Type B pancreatic cell (in vitro differentiated cells): Measurements from ENCODE around the gene GH2. TPM values are rescaled to one million over a fixed set of nuclear protein-coding genes. Genes with fewer than 3 reads are reported as not detected.
"Not testable (repeated sequence)": the region's sequence is repeated elsewhere in the genome, so short reads cannot be mapped to it uniquely, and the experiment has no call there.

Experiments
- DNase-seq: peaks from one replicate; pipeline ENCODE4 v3.0.0; 2021; ENCODE audit warnings: mixed read lengths; ENCODE audit not compliant: unreplicated experiment; ENCODE audit errors: extremely low spot score
- H3K27ac Mint-ChIP-seq: 2 replicates; pipeline ENCODE4 v1.8.0; 2021; ENCODE audit warnings: mild to moderate bottlenecking, mixed read lengths
- H3K27me3 Mint-ChIP-seq: 2 replicates; pipeline ENCODE4 v1.8.0; 2021; ENCODE audit warnings: mixed read lengths
- H3K36me3 Mint-ChIP-seq: 2 replicates; pipeline ENCODE4 v1.8.0; 2021; ENCODE audit warnings: mixed read lengths
- H3K4me1 Mint-ChIP-seq: one replicate; pipeline ENCODE4 v1.8.0; 2021; ENCODE audit warnings: mixed read lengths; ENCODE audit not compliant: unreplicated experiment
- H3K4me3 Mint-ChIP-seq: 2 replicates; pipeline ENCODE4 v1.8.0; 2021; ENCODE audit warnings: mild to moderate bottlenecking, mixed read lengths
- H3K9me3 Mint-ChIP-seq: 2 replicates; pipeline ENCODE4 v1.8.0; 2021; ENCODE audit warnings: mixed read lengths
- CTCF ChIP-seq: fragments of 200-600 bp; sonication (generic); conservative IDR thresholded peaks from 2 replicates; pipeline ENCODE4 v1.5.0; 2021; ENCODE audit warnings: antibody characterized with exemption, mild to moderate bottlenecking
- total RNA-seq: library from RNA; stranded (reverse); gene quantifications from 2 replicates; pipeline ENCODE4 v1.2.1, GENCODE V29; 2021; ENCODE audit warnings: low replicate concordance

GH2 gene
- total RNA-seq, 1 donor from 2014 or later: not detected

- Mint-ChIP-seq H3K9me3 (no peaks in the 10 kb centered on the region), H3K4me1 (no peaks in the 10 kb centered on the region), H3K27me3 (peaks cover 43% of the 10 kb centered on the region), H3K27ac (no peak within 1 kb of the TSS), H3K4me3 (no peak within 1 kb of the TSS), H3K36me3 (no peaks in the 10 kb centered on the region)
- TF ChIP-seq CTCF: no peak
- no peak for DNase-seq
Measured at GRCh38 chr17:63911041-63911635, 29.4 kb upstream of the GH2 start, which contains the start of gene CSHL1. Gene CSHL1, minus strand, starts transcription at chr17:63911258. Its CDS starts 62 bp downstream, at chr17:63911196.

- Mint-ChIP-seq H3K36me3 (no peaks in the 10 kb centered on the region), H3K27me3 (peaks cover 35% of the 10 kb centered on the region), H3K4me1 (no peaks in the 10 kb centered on the region), H3K27ac (no peak overlapping the region), H3K9me3 (no peaks in the 10 kb centered on the region), H3K4me3 (no peak overlapping the region)
- TF ChIP-seq CTCF: no peak
- DNase-seq: no peak
Measured at GRCh38 chr17:63910096-63910495, 28.4 kb upstream of the GH2 start.

GRCh38 chr17:63909586-63909985 lies 27.8 kb upstream of the GH2 start:
- H3K27ac Mint-ChIP-seq, H3K36me3 Mint-ChIP-seq, H3K4me3 Mint-ChIP-seq, DNase-seq, H3K4me1 Mint-ChIP-seq, H3K9me3 Mint-ChIP-seq: not testable (repeated sequence)
- H3K27me3 Mint-ChIP-seq: peaks cover 35% of the 10 kb centered on the region

- peaks cover 38% of the 10 kb centered on the region for H3K27me3 Mint-ChIP-seq
- TF ChIP-seq CTCF: peak; percentile 57
- H3K4me3 Mint-ChIP-seq, H3K9me3 Mint-ChIP-seq, H3K27ac Mint-ChIP-seq, H3K4me1 Mint-ChIP-seq, DNase-seq, H3K36me3 Mint-ChIP-seq: not testable (repeated sequence)
Measured at GRCh38 chr17:63907161-63907778, 25.5 kb upstream of the GH2 start.

- H3K27ac Mint-ChIP-seq, H3K4me3 Mint-ChIP-seq, H3K4me1 Mint-ChIP-seq, DNase-seq, H3K9me3 Mint-ChIP-seq, H3K36me3 Mint-ChIP-seq: not testable (repeated sequence)
- H3K27me3 Mint-ChIP-seq: peaks cover 29% of the 10 kb centered on the region
Measured at GRCh38 chr17:63904796-63905195, 23.1 kb upstream of the GH2 start.

- not testable (repeated sequence) for H3K36me3 Mint-ChIP-seq, DNase-seq, H3K4me1 Mint-ChIP-seq, H3K4me3 Mint-ChIP-seq, H3K9me3 Mint-ChIP-seq, H3K27ac Mint-ChIP-seq
- TF ChIP-seq CTCF: peak; percentile 73
- H3K27me3 Mint-ChIP-seq: peaks cover 22% of the 10 kb centered on the region
Measured at GRCh38 chr17:63903787-63904201, 22.1 kb upstream of the GH2 start.

- H3K4me1 Mint-ChIP-seq, H3K27me3 Mint-ChIP-seq, H3K9me3 Mint-ChIP-seq, DNase-seq, H3K27ac Mint-ChIP-seq, H3K36me3 Mint-ChIP-seq, H3K4me3 Mint-ChIP-seq: not testable (repeated sequence)
Measured at GRCh38 chr17:63901971-63902370, 20.2 kb upstream of the GH2 start.

GRCh38 chr17:63898899-63899798 lies 17.4 kb upstream of the GH2 start:
- H3K27ac Mint-ChIP-seq, DNase-seq, H3K27me3 Mint-ChIP-seq, H3K4me3 Mint-ChIP-seq, H3K36me3 Mint-ChIP-seq, H3K4me1 Mint-ChIP-seq, H3K9me3 Mint-ChIP-seq: not testable (repeated sequence)

- H3K9me3 Mint-ChIP-seq, H3K36me3 Mint-ChIP-seq, DNase-seq, H3K4me3 Mint-ChIP-seq, H3K27ac Mint-ChIP-seq, H3K4me1 Mint-ChIP-seq: not testable (repeated sequence)
- H3K27me3 Mint-ChIP-seq: peaks cover 19% of the 10 kb centered on the region
Measured at GRCh38 chr17:63896524-63897354, 15.0 kb upstream of the GH2 start, which contains the start of gene CSH1. Gene CSH1, minus strand, starts transcription at chr17:63896574. Its CDS starts 63 bp downstream, at chr17:63896511.
